AG09319 (cell line): ENCODE results near the gene PAM16.

ENCODE experiments used
- DNase-seq: peaks from one replicate; pipeline ENCODE4 v3.0.0-alpha.2; 2010; ENCODE audit warnings: low read depth; ENCODE audit errors: extremely low read depth
- TF ChIP-seq, protein P1 (sequence below): IDR thresholded peaks from 2 replicates; pipeline ENCODE4 v1.5.1; 2011; ENCODE audit warnings: low read depth, mild to moderate bottlenecking, inconsistent platforms, low read length, moderate library complexity

Gene PAM16

GRCh38 chr16:4365615-4366014 lies 14.5 kb upstream of the PAM16 start:
- TF ChIP-seq, protein P1, sequence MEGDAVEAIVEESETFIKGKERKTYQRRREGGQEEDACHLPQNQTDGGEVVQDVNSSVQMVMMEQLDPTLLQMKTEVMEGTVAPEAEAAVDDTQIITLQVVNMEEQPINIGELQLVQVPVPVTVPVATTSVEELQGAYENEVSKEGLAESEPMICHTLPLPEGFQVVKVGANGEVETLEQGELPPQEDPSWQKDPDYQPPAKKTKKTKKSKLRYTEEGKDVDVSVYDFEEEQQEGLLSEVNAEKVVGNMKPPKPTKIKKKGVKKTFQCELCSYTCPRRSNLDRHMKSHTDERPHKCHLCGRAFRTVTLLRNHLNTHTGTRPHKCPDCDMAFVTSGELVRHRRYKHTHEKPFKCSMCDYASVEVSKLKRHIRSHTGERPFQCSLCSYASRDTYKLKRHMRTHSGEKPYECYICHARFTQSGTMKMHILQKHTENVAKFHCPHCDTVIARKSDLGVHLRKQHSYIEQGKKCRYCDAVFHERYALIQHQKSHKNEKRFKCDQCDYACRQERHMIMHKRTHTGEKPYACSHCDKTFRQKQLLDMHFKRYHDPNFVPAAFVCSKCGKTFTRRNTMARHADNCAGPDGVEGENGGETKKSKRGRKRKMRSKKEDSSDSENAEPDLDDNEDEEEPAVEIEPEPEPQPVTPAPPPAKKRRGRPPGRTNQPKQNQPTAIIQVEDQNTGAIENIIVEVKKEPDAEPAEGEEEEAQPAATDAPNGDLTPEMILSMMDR, result no peak
- DNase-seq, result no peak

GRCh38 chr16:4365014-4365406 lies 13.9 kb upstream of the PAM16 start:
- TF ChIP-seq, protein P1, result no peak
- DNase-seq, result no peak

DNA sequence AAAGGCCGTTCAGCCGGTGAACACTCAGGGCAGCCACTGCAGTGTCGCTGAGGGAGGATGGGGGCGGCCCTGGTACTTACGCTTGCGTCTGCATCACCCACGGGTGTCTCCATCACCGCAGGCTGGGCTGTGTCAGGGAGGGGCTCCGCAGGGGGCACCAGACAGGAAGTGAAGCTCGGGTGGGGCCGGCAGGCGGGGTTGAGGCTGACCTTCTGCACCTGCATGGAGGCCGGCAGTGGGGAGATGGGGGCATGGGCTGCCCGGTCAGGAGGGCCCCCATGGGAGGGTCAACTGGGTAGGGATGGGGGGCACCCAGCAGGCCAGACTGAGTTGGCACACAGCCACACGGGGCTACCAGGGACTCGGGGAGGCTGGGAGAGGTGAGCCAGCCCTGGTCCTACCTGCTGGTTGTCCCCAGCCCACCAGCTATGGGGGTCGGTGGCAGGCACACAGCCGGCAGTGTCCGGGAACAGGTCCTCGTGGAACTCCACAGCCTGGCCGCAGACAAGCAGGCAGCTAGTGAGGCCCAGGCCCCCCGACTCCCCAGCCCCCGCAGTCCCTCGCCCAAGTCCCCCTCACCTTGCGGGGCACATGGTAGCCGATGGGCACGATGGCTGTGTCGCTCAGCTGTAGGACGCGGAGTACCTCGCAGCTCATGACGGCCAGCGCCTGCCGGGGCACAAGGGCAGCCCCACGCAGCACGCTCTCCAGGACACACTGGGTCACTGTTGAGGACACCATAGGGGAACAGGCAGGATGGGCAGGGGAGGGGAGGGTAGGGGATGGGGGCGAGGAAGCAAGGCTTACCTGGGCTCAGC lies 13.3 kb upstream of the PAM16 start:
- TF ChIP-seq, protein P1, result no peak
- no peak for DNase-seq

- TF ChIP-seq, protein P1, result no peak
- DNase-seq, result no peak
Observed at GRCh38 chr16:4362476-4363135, 11.5 kb upstream of the PAM16 start.

GRCh38 chr16:4361944-4362311 lies 10.8 kb upstream of the PAM16 start:
- TF ChIP-seq, protein P1, result no peak
- DNase-seq, result no peak

GRCh38 chr16:4361033-4361943 lies 10.2 kb upstream of the PAM16 start:
- no peak for DNase-seq
- TF ChIP-seq, protein P1, result no peak

DNA sequence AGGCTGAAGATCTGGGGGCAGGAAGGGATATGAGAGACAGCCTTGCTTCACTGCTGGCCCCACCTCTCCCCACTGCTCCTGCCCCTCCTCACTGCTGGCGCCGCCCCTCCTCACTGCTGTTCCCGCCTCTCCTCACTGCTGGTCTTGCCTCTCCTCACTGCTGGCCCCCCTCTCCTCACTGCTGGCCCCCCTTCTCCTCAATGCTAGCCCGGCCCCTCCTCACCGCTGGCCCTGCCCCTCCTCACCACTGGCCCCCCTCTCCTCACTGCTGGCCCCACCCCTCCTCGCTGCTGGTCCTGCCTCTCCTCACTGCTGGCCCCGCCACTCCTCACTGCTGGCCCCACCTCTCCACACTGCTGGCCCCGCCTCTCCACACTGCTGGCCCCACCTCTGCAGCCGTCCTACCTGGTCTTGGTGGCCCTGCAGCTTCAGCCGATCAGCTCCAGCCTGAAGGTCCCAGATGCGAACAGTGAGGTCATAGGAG lies 9.5 kb upstream of the PAM16 start:
- TF ChIP-seq, protein P1, result no peak
- DNase-seq, result no peak
